Measurements from ENCODE around the gene OSBPL9. TPM values are rescaled to one million over a fixed set of nuclear protein-coding genes. Genes with fewer than 3 reads are reported as not detected.
A peak's percentile ranks its signal among the peaks of the same experiment; 100 is the strongest.
"Not testable (repeated sequence)": the region's sequence is repeated elsewhere in the genome, so short reads cannot be mapped to it uniquely, and the experiment has no call there.

The OSBPL9 gene
- total RNA-seq, 2 donors from 2014 or later = 60.0 to 60.8 TPM

- TF ChIP-seq CTCF (IDR thresholded peaks at IDR 0.05) = no peak
- Histone ChIP-seq H3K27me3 (no peaks in the 10 kb centered on the region), H3K36me3 (no peaks in the 10 kb centered on the region), H3K27ac (peak overlapping the region; percentile 26 to 29), H3K4me1 (peaks cover 0 to 82% of the 10 kb centered on the region in 2 donors), H3K4me3 (no peak overlapping the region), H3K9me3 (no peaks in the 10 kb centered on the region)
- DNase-seq (ENCODE audit: low spot score) = no peak
Measured at GRCh38 chr1:51732701-51733425, 116.0 kb downstream of the OSBPL9 start.

GRCh38 chr1:51733426-51733774, 116.5 kb downstream of the OSBPL9 start:
- DNase-seq (ENCODE audit: low spot score); H3K9me3 ChIP-seq; H3K4me3 ChIP-seq; H3K27me3 ChIP-seq; H3K36me3 ChIP-seq: not testable (repeated sequence)
- Histone ChIP-seq H3K4me1 (peaks cover 0 to 87% of the 10 kb centered on the region in 2 donors), H3K27ac (peak overlapping the region; percentile 26 to 29)

- H3K4me3 ChIP-seq = no peak overlapping the region
- no peak for DNase-seq (ENCODE audit: low spot score)
- TF ChIP-seq CTCF (IDR thresholded peaks at IDR 0.05) = no peak
- peaks cover 0 to 84% of the 10 kb centered on the region in 2 donors for H3K4me1 ChIP-seq
- H3K27me3 ChIP-seq = no peaks in the 10 kb centered on the region
- H3K9me3 ChIP-seq = no peaks in the 10 kb centered on the region
- H3K36me3 ChIP-seq = no peaks in the 10 kb centered on the region
- peak overlapping the region; percentile 26 to 56 for H3K27ac ChIP-seq
Measured at GRCh38 chr1:51733793-51734522, 117.1 kb downstream of the OSBPL9 start.

- no peaks in the 10 kb centered on the region for H3K36me3 ChIP-seq
- H3K27me3 ChIP-seq = no peaks in the 10 kb centered on the region
- peak overlapping the region; percentile 41 to 56 for H3K27ac ChIP-seq
- no peak for TF ChIP-seq CTCF (IDR thresholded peaks at IDR 0.05)
- no peak overlapping the region for H3K4me3 ChIP-seq
- peaks cover 0 to 76% of the 10 kb centered on the region in 2 donors for H3K4me1 ChIP-seq
- no peak for DNase-seq (ENCODE audit: low spot score)
- H3K9me3 ChIP-seq = no peaks in the 10 kb centered on the region
Measured at GRCh38 chr1:51734896-51735745, 118.2 kb downstream of the OSBPL9 start.

GRCh38 chr1:51735746-51736254, 118.9 kb downstream of the OSBPL9 start:
- Histone ChIP-seq H3K4me1 (peaks cover 0 to 69% of the 10 kb centered on the region in 2 donors), H3K36me3 (no peaks in the 10 kb centered on the region), H3K9me3 (no peaks in the 10 kb centered on the region), H3K4me3 (no peak overlapping the region), H3K27ac (peak overlapping the region in 1 of 2 donors; percentile 56), H3K27me3 (no peaks in the 10 kb centered on the region)
- DNase-seq (ENCODE audit: low spot score) = no peak
- no peak for TF ChIP-seq CTCF (IDR thresholded peaks at IDR 0.05)
